ENCODE data around the gene MSL3. TPM values are rescaled to one million over a fixed set of nuclear protein-coding genes. Genes with fewer than 3 reads are reported as not detected.

Gene MSL3
- total RNA-seq, 1 donor from 2014 or later = 11.2 TPM

DNA sequence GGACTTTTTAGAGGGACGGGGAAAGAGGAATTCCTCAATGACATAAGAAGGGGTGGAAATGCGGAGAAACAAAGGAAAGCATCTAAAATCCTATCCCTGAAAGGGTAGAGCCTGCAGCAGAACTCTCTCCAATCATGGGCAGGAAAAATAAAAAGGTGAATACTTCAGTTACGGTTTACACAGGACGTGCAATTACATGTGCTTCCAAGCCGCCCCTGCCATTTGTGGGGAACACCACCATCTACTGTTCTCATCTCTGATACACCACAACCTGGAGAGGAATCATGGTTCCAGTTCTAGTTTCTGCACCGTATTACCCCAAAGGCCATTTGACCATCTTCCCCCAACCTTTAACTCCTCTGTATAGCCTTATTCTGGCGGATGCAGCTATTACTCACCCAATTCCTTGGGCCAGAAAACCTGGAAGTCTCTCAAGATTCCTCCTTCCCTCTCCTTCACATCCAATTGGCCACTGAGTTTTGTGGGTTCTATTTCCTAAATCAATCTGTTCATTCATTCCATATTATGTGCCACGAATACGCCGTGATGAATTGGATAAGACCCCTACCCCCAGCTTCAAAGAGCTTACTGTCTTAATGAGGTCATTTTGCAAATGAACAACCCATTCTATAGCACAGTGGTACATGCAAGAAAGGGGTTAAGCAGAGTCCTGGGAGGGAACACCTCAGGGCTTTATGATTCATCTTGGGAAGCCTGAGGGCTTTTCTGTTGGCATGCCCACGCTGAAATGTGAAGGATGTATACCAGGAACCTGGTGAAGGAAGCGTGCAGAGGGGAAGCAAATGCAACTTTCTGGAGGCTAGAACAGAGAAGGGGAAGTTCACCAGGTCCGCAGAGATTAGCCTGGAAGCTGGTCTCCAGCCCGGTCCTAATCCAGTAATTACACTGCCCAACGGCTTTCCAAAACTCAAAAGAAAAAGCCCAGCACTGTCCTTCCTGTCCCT lies 1.4 kb upstream of the MSL3 start:
- Histone ChIP-seq H3K36me3 (peaks cover 8% of the 10 kb centered on the region), H3K27me3 (ENCODE audit: low read depth) (no peaks in the 10 kb centered on the region), H3K9me3 (replicated peaks) (no peaks in the 10 kb centered on the region), H3K4me3 (peak overlapping the region; percentile 81), H3K27ac (replicated peaks) (peak overlapping the region; percentile 92), H3K4me1 (peaks cover 21% of the 10 kb centered on the region)
- no peak for DNase-seq
- no peak for TF ChIP-seq CTCF (IDR thresholded peaks at IDR 0.05; ENCODE audit: borderline replicate concordance)
- intact Hi-C loops (cut with micrococcal nuclease) = no loop called here

- intact Hi-C loops (cut with micrococcal nuclease) = no loop called here
- peak overlapping the region; percentile 81 for H3K4me3 ChIP-seq
- H3K27me3 ChIP-seq (ENCODE audit: low read depth) = no peaks in the 10 kb centered on the region
- peak overlapping the region; percentile 92 for H3K27ac ChIP-seq (replicated peaks)
- H3K4me1 ChIP-seq = peaks cover 21% of the 10 kb centered on the region
- H3K36me3 ChIP-seq = peaks cover 15% of the 10 kb centered on the region
- TF ChIP-seq CTCF (IDR thresholded peaks at IDR 0.05; ENCODE audit: borderline replicate concordance) = no peak
- H3K9me3 ChIP-seq (replicated peaks) = no peaks in the 10 kb centered on the region
- DNase-seq = no peak
These were observed 679 bp upstream of the MSL3 start for GRCh38 chrX:11757397-11757718.

GRCh38 chrX:11758400-11759171 lies 549 bp downstream of the MSL3 start:
- peaks cover 21% of the 10 kb centered on the region for H3K4me1 ChIP-seq
- H3K4me3 ChIP-seq = peak overlapping the region; percentile 81
- peak overlapping the region; percentile 92 for H3K27ac ChIP-seq (replicated peaks)
- TF ChIP-seq CTCF (IDR thresholded peaks at IDR 0.05; ENCODE audit: borderline replicate concordance) = peak; percentile 83
- peak; percentile 88 for DNase-seq
- no peaks in the 10 kb centered on the region for H3K9me3 ChIP-seq (replicated peaks)
- H3K27me3 ChIP-seq (ENCODE audit: low read depth) = no peaks in the 10 kb centered on the region
- H3K36me3 ChIP-seq = peaks cover 28% of the 10 kb centered on the region
- intact Hi-C loops (cut with micrococcal nuclease) = no loop called here

GRCh38 chrX:11759172-11759460 lies 1.1 kb downstream of the MSL3 start:
- DNase-seq = no peak
- Histone ChIP-seq H3K9me3 (replicated peaks) (no peaks in the 10 kb centered on the region), H3K4me1 (peaks cover 21% of the 10 kb centered on the region), H3K4me3 (peak overlapping the region; percentile 81), H3K27ac (replicated peaks) (peak overlapping the region; percentile 92), H3K27me3 (ENCODE audit: low read depth) (no peaks in the 10 kb centered on the region), H3K36me3 (peaks cover 33% of the 10 kb centered on the region)
- no peak for TF ChIP-seq CTCF (IDR thresholded peaks at IDR 0.05; ENCODE audit: borderline replicate concordance)
- intact Hi-C loops (cut with micrococcal nuclease) = no loop called here

- peak overlapping the region; percentile 92 for H3K27ac ChIP-seq (replicated peaks)
- intact Hi-C loops (cut with micrococcal nuclease) = no loop called here
- peak; percentile 23 for TF ChIP-seq CTCF (IDR thresholded peaks at IDR 0.05; ENCODE audit: borderline replicate concordance)
These were observed 1.6 kb downstream of the MSL3 start for GRCh38 chrX:11759461-11760311.

More at GRCh38 chrX:11759461-11760311, 1.6 kb downstream of the MSL3 start:
- DNase-seq = peak; percentile 73
- Histone ChIP-seq H3K27me3 (ENCODE audit: low read depth) (no peaks in the 10 kb centered on the region), H3K4me1 (peaks cover 21% of the 10 kb centered on the region), H3K9me3 (replicated peaks) (no peaks in the 10 kb centered on the region), H3K36me3 (peaks cover 37% of the 10 kb centered on the region), H3K4me3 (peak overlapping the region; percentile 81)

All from left ventricle myocardium inferior (tissue), 1 donor.